Left ventricle myocardium inferior (tissue), 1 donor: ENCODE data around the gene PRLH. TPM values are rescaled to one million over a fixed set of nuclear protein-coding genes. Genes with fewer than 3 reads are reported as not detected.

ENCODE experiments used
- DNase-seq: peaks from one replicate; pipeline ENCODE4 v3.0.0-alpha.2; 2020
- H3K27ac ChIP-seq: fragments of 200-600 bp; replicated peaks from 2 replicates; pipeline ENCODE4 v1.8.0; 2021
- H3K27me3 ChIP-seq: fragments of 200-600 bp; 2 replicates; pipeline ENCODE4 v1.8.0; 2021; ENCODE audit warnings: low read depth
- H3K36me3 ChIP-seq: fragments of 200-600 bp; 2 replicates; pipeline ENCODE4 v1.8.0; 2021
- H3K4me1 ChIP-seq: fragments of 200-600 bp; 2 replicates; pipeline ENCODE4 v1.8.0; 2021
- H3K4me3 ChIP-seq: fragments of 200-600 bp; 2 replicates; pipeline ENCODE4 v1.8.0; 2021; ENCODE audit warnings: mild to moderate bottlenecking, moderate library complexity
- H3K9me3 ChIP-seq: fragments of 200-600 bp; replicated peaks from 2 replicates; pipeline ENCODE4 v1.8.0; 2021
- CTCF ChIP-seq: fragments of 200-600 bp; IDR thresholded peaks from 2 replicates; pipeline ENCODE4 v1.8.0; 2021; ENCODE audit warnings: antibody characterized with exemption, mild to moderate bottlenecking, borderline replicate concordance
- intact Hi-C: fragments of 100-400 bp; cut with micrococcal nuclease; formaldehyde crosslinking; loops from one replicate; pipeline ENCODE4 v1.11.0; 2022
- long read RNA-seq: library from polyadenylated mRNA; unstranded; transcript quantifications from one replicate; pipeline ENCODE4 v2.0.0, GENCODE V29; 2021
- total RNA-seq: library from RNA; stranded (reverse); fragmentation: NEBNext Ultra II Directional; extraction: Animal tissue kit (Norgen Biotek cat#: 25700); gene quantifications from one replicate; pipeline ENCODE4 v1.2.1, GENCODE V29; 2021
- donor health status: DM: no; HTN: yes; CAD: no; lungs with severe emphysema.

Gene PRLH
- not detected for total RNA-seq
- long read RNA-seq, result 0 reads

GRCh38 chr2:237566401-237567235 lies at the start of gene PRLH:
Gene PRLH, plus strand, starts transcription at chr2:237566574. Its CDS starts 0 bp downstream, at chr2:237566574.
- Histone ChIP-seq H3K9me3 (no peaks in the 10 kb centered on the region), H3K27ac (no peak within 1 kb of the TSS), H3K36me3 (no peaks in the 10 kb centered on the region), H3K4me3 (no peak within 1 kb of the TSS), H3K4me1 (peaks cover 2% of the 10 kb centered on the region), H3K27me3 (peaks cover 18% of the 10 kb centered on the region)
- TF ChIP-seq CTCF, result no peak
- intact Hi-C loops, result no loop called here
- no peak for DNase-seq

GRCh38 chr2:237517163-237517562 lies 49.2 kb upstream of the PRLH start:
- Histone ChIP-seq H3K9me3 (no peaks in the 10 kb centered on the region), H3K36me3 (peaks cover 1% of the 10 kb centered on the region), H3K4me3 (no peak overlapping the region), H3K27ac (no peak overlapping the region), H3K4me1 (peaks cover 40% of the 10 kb centered on the region), H3K27me3 (no peaks in the 10 kb centered on the region)
- intact Hi-C loops, result no loop called here
- TF ChIP-seq CTCF, result no peak
- DNase-seq, result no peak

- H3K27me3 ChIP-seq, result no peaks in the 10 kb centered on the region
- H3K36me3 ChIP-seq, result no peaks in the 10 kb centered on the region
- no peak overlapping the region for H3K4me3 ChIP-seq
- H3K27ac ChIP-seq, result no peak overlapping the region
- TF ChIP-seq CTCF, result no peak
- H3K4me1 ChIP-seq, result peaks cover 32% of the 10 kb centered on the region
- no peak for DNase-seq
- H3K9me3 ChIP-seq, result no peaks in the 10 kb centered on the region
- intact Hi-C loops, result no loop called here
These were observed 48.4 kb upstream of the PRLH start for GRCh38 chr2:237517990-237518389.

GRCh38 chr2:237519506-237520245 lies 46.7 kb upstream of the PRLH start:
- intact Hi-C loops, result no loop called here
- no peak for DNase-seq
- no peak overlapping the region for H3K4me3 ChIP-seq
- H3K4me1 ChIP-seq, result peaks cover 17% of the 10 kb centered on the region
- no peak for TF ChIP-seq CTCF
- H3K36me3 ChIP-seq, result no peaks in the 10 kb centered on the region
- H3K27me3 ChIP-seq, result no peaks in the 10 kb centered on the region
- H3K9me3 ChIP-seq, result no peaks in the 10 kb centered on the region
- H3K27ac ChIP-seq, result no peak overlapping the region

- intact Hi-C loops, result no loop called here
- Histone ChIP-seq H3K36me3 (no peaks in the 10 kb centered on the region), H3K4me3 (no peak overlapping the region), H3K27ac (no peak overlapping the region), H3K9me3 (no peaks in the 10 kb centered on the region), H3K4me1 (peaks cover 11% of the 10 kb centered on the region), H3K27me3 (no peaks in the 10 kb centered on the region)
- DNase-seq, result no peak
- TF ChIP-seq CTCF, result no peak
These were observed 46.1 kb upstream of the PRLH start for GRCh38 chr2:237520290-237520689.
